NCI-H345 (cell line): ENCODE measurements around the gene GATA3.

Source experiments
- DNase-seq: peaks from one replicate; lab custom pipeline; 2025; lab: John Stamatoyannopoulos, UW

GATA3 gene

GRCh38 chr10:8064436-8064835, 9.9 kb downstream of the GATA3 start:
- no peak for DNase-seq

- no peak for DNase-seq
Measured at GRCh38 chr10:8065651-8066050, 11.2 kb downstream of the GATA3 start.

GRCh38 chr10:8066124-8066523, 11.6 kb downstream of the GATA3 start:
- no peak for DNase-seq

- DNase-seq: no peak
Measured at GRCh38 chr10:8066797-8067196, 12.3 kb downstream of the GATA3 start.

GRCh38 chr10:8069108-8069507, 14.6 kb downstream of the GATA3 start:
- DNase-seq: no peak

GRCh38 chr10:8069627-8070026, 15.1 kb downstream of the GATA3 start:
- DNase-seq: no peak

- DNase-seq: no peak
Measured at GRCh38 chr10:8070440-8070839, 16.0 kb downstream of the GATA3 start.

GRCh38 chr10:8071006-8071405, 16.5 kb downstream of the GATA3 start:
- DNase-seq: no peak

GRCh38 chr10:8071666-8072065, 17.2 kb downstream of the GATA3 start:
- no peak for DNase-seq

GRCh38 chr10:8072211-8072610, 17.7 kb downstream of the GATA3 start:
- no peak for DNase-seq

GRCh38 chr10:8073691-8074416, 19.4 kb downstream of the GATA3 start:
- no peak for DNase-seq

- DNase-seq: no peak
Measured at GRCh38 chr10:8074881-8075280, 20.4 kb downstream of the GATA3 start.

- no peak for DNase-seq
Measured at GRCh38 chr10:8075282-8076260, 21.1 kb downstream of the GATA3 start.

- DNase-seq: no peak
Measured at GRCh38 chr10:8076933-8077332, 22.4 kb downstream of the GATA3 start.

GRCh38 chr10:8078027-8078426, 23.5 kb downstream of the GATA3 start:
- DNase-seq: no peak

GRCh38 chr10:8079126-8079525, 24.6 kb downstream of the GATA3 start:
- DNase-seq: no peak

GRCh38 chr10:8084799-8085198, 30.3 kb downstream of the GATA3 start:
- no peak for DNase-seq

- no peak for DNase-seq
Measured at GRCh38 chr10:8085251-8085650, 30.8 kb downstream of the GATA3 start.

GRCh38 chr10:8086315-8086714, 31.8 kb downstream of the GATA3 start:
- DNase-seq: no peak

- DNase-seq: no peak
Measured at GRCh38 chr10:8088504-8088903, 34.0 kb downstream of the GATA3 start.

GRCh38 chr10:8092428-8092827, 37.9 kb downstream of the GATA3 start:
- no peak for DNase-seq

- no peak for DNase-seq
Measured at GRCh38 chr10:8095959-8096358, 41.5 kb downstream of the GATA3 start.

GRCh38 chr10:8096931-8097330, 42.4 kb downstream of the GATA3 start:
- no peak for DNase-seq
